Muscle layer of colon (tissue), 2 donors: ENCODE data around the gene TLE3.

Source experiments
- H3K27ac ChIP-seq: one replicate; pipeline ENCODE4 v1.7.0; 2013; ENCODE audit warnings: low read depth, mild to moderate bottlenecking, low read length, moderate library complexity
- H3K27me3 ChIP-seq, 2 donors: one replicate each; pipeline ENCODE4 v1.7.0; 2013; ENCODE audit warnings: low read length in 2 of 2, mild to moderate bottlenecking in 2 of 2; ENCODE audit not compliant: insufficient read depth in 2 of 2, control insufficient read depth in 1 of 2
- H3K36me3 ChIP-seq: one replicate; pipeline ENCODE4 v1.7.0; 2013; ENCODE audit warnings: mild to moderate bottlenecking, low read length; ENCODE audit not compliant: insufficient read depth
- H3K4me1 ChIP-seq: one replicate; pipeline ENCODE4 v1.7.0; 2013; ENCODE audit warnings: mild to moderate bottlenecking, low read length; ENCODE audit not compliant: insufficient read depth
- H3K4me3 ChIP-seq, 2 donors: one replicate each; pipeline ENCODE4 v1.7.0; 2013; ENCODE audit warnings: low read length in 2 of 2, low read depth in 1 of 2, mild to moderate bottlenecking in 1 of 2, moderate library complexity in 1 of 2
- H3K9ac ChIP-seq: one replicate; pipeline ENCODE4 v1.7.0; 2013; ENCODE audit warnings: low read length
- H3K9me3 ChIP-seq: one replicate; pipeline ENCODE4 v1.7.0; 2013; ENCODE audit warnings: mild to moderate bottlenecking, low read length
- donor health status: abdominal sarcoma.
- donor health status: Adenocarcinoma of cecum.

TLE3 gene

GRCh38 chr15:70038730-70039392, 58.9 kb downstream of the TLE3 start:
- Histone ChIP-seq H3K27me3 (no peaks in the 10 kb centered on the region), H3K27ac (no peak overlapping the region), H3K4me1 (no peaks in the 10 kb centered on the region), H3K9me3 (no peaks in the 10 kb centered on the region), H3K9ac (no peak overlapping the region), H3K36me3 (peaks cover 3% of the 10 kb centered on the region), H3K4me3 (no peak overlapping the region)

- H3K9ac ChIP-seq: no peak overlapping the region
- H3K27ac ChIP-seq: no peak overlapping the region
- H3K36me3 ChIP-seq: no peaks in the 10 kb centered on the region
- no peaks in the 10 kb centered on the region for H3K9me3 ChIP-seq
- H3K27me3 ChIP-seq: peaks cover 0 to 3% of the 10 kb centered on the region in 2 donors
- H3K4me3 ChIP-seq: no peak overlapping the region
- no peaks in the 10 kb centered on the region for H3K4me1 ChIP-seq
Measured at GRCh38 chr15:70037292-70037640, 60.5 kb downstream of the TLE3 start.

- no peak overlapping the region for H3K27ac ChIP-seq
- H3K4me3 ChIP-seq: no peak overlapping the region
- H3K9ac ChIP-seq: no peak overlapping the region
- H3K4me1 ChIP-seq: no peaks in the 10 kb centered on the region
- no peaks in the 10 kb centered on the region for H3K36me3 ChIP-seq
- no peaks in the 10 kb centered on the region for H3K9me3 ChIP-seq
- peaks cover 0 to 3% of the 10 kb centered on the region in 2 donors for H3K27me3 ChIP-seq
Measured at GRCh38 chr15:70036585-70037291, 61.0 kb downstream of the TLE3 start.

- H3K36me3 ChIP-seq: no peaks in the 10 kb centered on the region
- peaks cover 0 to 3% of the 10 kb centered on the region in 2 donors for H3K27me3 ChIP-seq
- no peak overlapping the region for H3K4me3 ChIP-seq
- H3K9me3 ChIP-seq: no peaks in the 10 kb centered on the region
- no peaks in the 10 kb centered on the region for H3K4me1 ChIP-seq
- no peak overlapping the region for H3K9ac ChIP-seq
- H3K27ac ChIP-seq: no peak overlapping the region
Measured at GRCh38 chr15:70035719-70036077, 62.0 kb downstream of the TLE3 start.

GRCh38 chr15:70035051-70035718, 62.5 kb downstream of the TLE3 start:
- no peak overlapping the region for H3K9ac ChIP-seq
- H3K27ac ChIP-seq: no peak overlapping the region
- H3K9me3 ChIP-seq: no peaks in the 10 kb centered on the region
- H3K36me3 ChIP-seq: no peaks in the 10 kb centered on the region
- peaks cover 0 to 3% of the 10 kb centered on the region in 2 donors for H3K27me3 ChIP-seq
- H3K4me1 ChIP-seq: no peaks in the 10 kb centered on the region
- H3K4me3 ChIP-seq: no peak overlapping the region

- Histone ChIP-seq H3K27ac (no peak overlapping the region), H3K27me3 (peaks cover 0 to 3% of the 10 kb centered on the region in 2 donors), H3K4me1 (no peaks in the 10 kb centered on the region), H3K4me3 (no peak overlapping the region), H3K9me3 (no peaks in the 10 kb centered on the region), H3K9ac (no peak overlapping the region), H3K36me3 (no peaks in the 10 kb centered on the region)
Measured at GRCh38 chr15:70034596-70034995, 63.1 kb downstream of the TLE3 start.

GRCh38 chr15:70034141-70034540, 63.6 kb downstream of the TLE3 start:
- Histone ChIP-seq H3K4me1 (no peaks in the 10 kb centered on the region), H3K36me3 (no peaks in the 10 kb centered on the region), H3K27me3 (peaks cover 0 to 3% of the 10 kb centered on the region in 2 donors), H3K27ac (no peak overlapping the region), H3K4me3 (no peak overlapping the region), H3K9me3 (no peaks in the 10 kb centered on the region), H3K9ac (no peak overlapping the region)

GRCh38 chr15:70033529-70034140, 64.1 kb downstream of the TLE3 start:
- no peaks in the 10 kb centered on the region for H3K9me3 ChIP-seq
- peaks cover 0 to 3% of the 10 kb centered on the region in 2 donors for H3K27me3 ChIP-seq
- H3K27ac ChIP-seq: no peak overlapping the region
- H3K9ac ChIP-seq: no peak overlapping the region
- H3K4me1 ChIP-seq: no peaks in the 10 kb centered on the region
- no peaks in the 10 kb centered on the region for H3K36me3 ChIP-seq
- H3K4me3 ChIP-seq: no peak overlapping the region

- Histone ChIP-seq H3K4me3 (no peak overlapping the region), H3K4me1 (no peaks in the 10 kb centered on the region), H3K27me3 (peaks cover 0 to 3% of the 10 kb centered on the region in 2 donors), H3K9me3 (no peaks in the 10 kb centered on the region), H3K36me3 (no peaks in the 10 kb centered on the region), H3K27ac (no peak overlapping the region), H3K9ac (no peak overlapping the region)
Measured at GRCh38 chr15:70033109-70033508, 64.6 kb downstream of the TLE3 start.

GRCh38 chr15:70032509-70032908, 65.2 kb downstream of the TLE3 start:
- H3K27me3 ChIP-seq: peaks cover 0 to 3% of the 10 kb centered on the region in 2 donors
- no peak overlapping the region for H3K9ac ChIP-seq
- H3K9me3 ChIP-seq: no peaks in the 10 kb centered on the region
- no peaks in the 10 kb centered on the region for H3K4me1 ChIP-seq
- H3K36me3 ChIP-seq: no peaks in the 10 kb centered on the region
- H3K4me3 ChIP-seq: no peak overlapping the region
- no peak overlapping the region for H3K27ac ChIP-seq

- Histone ChIP-seq H3K27me3 (peaks cover 0 to 3% of the 10 kb centered on the region in 2 donors), H3K9ac (no peak overlapping the region), H3K9me3 (no peaks in the 10 kb centered on the region), H3K4me1 (no peaks in the 10 kb centered on the region), H3K27ac (no peak overlapping the region), H3K4me3 (no peak overlapping the region), H3K36me3 (no peaks in the 10 kb centered on the region)
Measured at GRCh38 chr15:70031713-70032112, 66.0 kb downstream of the TLE3 start.
